Measurements from ENCODE around the gene UNC93B1.
"Not testable (repeated sequence)": the region's sequence is repeated elsewhere in the genome, so short reads cannot be mapped to it uniquely, and the experiment has no call there.

UNC93B1 gene

DNA sequence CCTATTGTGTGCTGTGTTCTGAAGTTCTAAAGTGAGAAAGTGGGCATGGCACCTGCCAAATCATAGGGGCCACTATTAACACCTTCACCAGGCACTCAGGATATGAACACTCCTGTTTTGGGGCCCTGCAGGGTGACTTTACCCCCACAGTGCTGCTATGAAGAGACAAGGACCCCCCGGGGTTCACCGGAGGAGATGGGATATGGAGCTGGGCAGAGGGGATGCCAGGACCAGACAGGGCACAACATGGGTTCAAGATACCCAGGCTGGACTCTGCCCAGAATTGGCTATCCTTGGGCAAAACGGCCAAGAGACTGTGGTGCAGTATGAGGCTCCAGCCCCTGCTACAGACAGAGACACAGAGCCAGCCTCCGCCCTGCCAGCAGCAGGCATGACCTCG lies 9.5 kb downstream of the UNC93B1 start:
- DNase-seq: not testable (repeated sequence)

DNA sequence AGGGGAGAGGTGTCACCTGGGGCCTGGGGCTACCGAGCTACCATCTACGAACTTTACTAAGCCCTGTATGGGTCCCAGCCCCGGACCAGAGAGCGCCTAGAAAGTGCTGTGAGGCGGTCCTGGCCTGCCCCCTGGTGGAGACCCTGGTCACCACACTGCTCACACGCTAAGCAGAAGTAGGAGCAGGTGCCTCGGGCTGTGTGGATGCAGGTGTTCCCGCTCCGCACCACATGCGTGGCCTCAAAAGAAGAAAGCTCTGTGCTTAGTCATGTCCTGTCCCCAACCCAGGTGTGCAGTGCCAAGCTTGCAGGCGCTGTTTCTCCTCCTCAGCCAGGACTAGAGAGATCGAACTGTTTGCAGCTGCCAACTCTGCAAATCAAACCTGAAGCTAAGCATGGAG lies 10.1 kb downstream of the UNC93B1 start:
- DNase-seq: peak in 4 of 51 donors; percentile 1 to 33 (median 19)

DNA sequence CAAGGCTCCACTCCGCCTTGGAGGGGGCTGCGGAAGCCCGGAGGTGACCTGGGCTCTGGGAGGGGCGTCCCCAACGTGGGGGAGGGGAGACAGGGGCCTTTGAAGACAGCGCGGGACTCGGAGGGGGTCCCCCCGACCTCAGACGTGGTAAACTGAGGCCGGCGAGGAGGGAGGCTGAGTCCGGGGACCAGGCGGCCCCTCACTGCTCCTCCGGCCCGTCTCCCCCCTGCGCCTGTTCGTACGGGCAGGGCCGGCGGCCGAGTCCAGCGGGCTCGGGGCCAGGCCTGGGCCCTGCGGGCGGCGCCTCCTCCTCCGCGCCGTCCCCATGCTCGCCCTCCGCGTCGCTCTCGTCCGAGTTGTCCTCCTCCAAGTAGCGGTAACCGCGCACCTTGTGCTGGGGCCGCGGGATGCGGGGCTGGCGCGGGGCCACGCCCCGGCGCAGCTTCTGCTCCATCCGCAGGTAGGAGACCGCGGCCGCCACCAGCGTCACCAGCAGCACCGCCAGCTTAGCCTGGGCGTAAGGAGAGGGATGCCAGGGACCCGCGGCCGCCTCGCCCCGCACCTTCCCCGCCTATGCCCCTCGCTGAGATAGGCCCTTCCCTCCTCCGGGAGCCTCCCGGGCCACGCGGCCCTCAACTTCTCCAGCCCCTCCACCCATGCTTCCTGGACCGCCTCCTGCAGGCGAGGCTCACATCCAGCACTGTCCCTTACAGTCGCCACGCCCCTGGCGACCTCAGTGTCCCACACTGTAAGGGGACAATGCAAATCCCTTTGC lies 12.4 kb downstream of the UNC93B1 start:
- DNase-seq: not testable (repeated sequence)

DNA sequence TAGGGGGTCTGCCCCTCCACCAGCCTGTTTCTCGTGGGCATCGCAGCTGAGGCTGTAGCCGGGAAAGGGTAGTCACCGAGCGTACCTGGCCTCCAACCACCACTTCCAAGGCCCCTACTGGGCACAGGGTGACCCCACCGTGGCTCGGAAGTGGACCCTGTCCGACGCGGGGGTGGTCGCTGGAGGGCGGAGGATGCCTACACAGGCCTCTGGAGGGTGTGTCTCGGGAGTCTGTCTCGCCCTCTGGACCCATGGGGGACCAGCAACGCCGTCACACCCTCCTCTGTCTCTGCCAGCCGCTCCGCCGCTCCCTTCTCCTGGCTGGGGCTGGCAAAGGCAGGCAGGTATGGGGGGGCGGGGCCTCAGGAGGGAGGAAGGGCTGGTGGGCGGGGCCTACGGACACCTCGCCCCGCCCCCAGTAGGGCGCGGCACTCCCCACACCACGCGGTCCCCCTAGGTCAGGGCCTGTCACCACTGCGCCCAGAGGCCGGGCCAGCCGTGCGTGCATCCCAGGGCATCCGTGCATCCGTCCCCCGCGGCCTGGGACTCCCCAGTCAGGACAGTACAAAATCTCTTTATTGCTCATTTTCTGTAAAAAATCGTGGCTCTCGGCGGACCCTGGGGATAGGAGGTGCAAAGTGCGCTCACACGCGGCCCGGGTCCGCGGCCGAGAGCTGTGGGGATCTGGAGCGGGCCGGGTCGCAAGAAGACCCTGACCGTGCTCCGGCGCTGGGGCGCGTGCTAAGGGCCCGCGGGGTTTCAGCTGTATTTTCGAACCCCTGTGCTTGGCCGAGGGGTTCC lies 13.2 kb downstream of the UNC93B1 start:
- DNase-seq: not testable (repeated sequence)

DNA sequence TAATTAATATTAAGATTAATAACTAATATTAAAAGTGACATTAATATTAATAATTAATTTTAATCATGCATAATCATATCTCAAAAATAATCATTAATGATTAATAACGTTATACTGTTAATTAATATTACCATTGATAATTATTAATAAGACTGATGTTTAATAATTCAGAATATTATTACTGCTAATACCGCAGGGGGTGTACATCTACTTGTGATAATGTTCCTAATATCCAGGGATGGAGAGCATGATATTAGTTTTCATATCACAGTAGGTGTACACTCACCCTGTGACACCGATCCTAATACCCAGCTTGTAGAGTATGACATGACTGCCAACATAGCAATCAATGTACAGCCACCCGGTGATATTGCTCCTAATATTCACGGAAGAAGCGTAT lies 18.6 kb downstream of the UNC93B1 start:
- not testable (repeated sequence) for DNase-seq

DNA sequence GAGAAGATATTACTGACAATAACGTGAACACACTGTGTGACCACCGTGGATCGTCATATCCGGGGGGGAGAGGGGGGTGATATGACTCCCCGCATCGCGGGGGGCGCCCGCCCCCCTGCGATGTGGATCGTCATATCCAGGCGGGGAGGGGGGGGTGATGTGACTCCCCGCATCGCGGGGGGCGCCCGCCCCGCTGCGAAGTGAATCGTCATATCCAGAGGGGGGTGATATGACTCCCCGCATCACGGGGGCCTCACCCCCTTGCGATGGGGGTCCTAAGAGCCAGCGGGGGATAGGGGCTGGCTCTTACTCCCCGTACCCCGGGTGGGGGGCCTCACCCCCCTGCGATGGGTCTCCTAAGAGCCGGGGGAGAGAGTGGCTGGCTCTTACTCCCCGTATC lies 19.9 kb downstream of the UNC93B1 start:
- DNase-seq: no peak

DNA sequence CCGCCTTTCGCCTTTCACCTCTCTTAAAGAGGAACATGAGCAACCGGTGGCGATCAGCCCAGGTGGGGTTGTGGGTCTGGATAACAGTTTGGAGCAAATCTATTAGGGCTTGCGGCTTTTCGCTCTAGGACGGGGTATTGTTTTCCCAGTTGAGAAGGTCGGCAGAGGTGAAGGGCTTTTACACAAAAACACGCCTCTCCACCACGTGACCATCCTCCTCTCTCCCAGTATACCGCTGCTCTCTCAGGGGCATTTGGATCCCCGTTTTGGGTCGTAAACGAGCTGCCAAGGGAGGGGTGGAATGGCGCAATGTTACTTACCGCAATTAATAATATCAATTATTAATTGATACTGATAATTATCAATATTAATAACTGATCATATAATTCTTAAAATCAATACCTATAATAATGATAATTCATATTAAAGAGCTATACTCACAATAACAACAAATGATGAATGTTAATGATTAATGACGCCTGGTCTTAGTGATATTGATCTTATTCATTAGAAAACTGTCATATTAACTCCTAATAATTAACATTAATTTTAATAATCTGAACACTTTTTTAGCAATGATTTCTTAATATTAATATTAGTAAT lies 21.5 kb downstream of the UNC93B1 start:
- not testable (repeated sequence) for DNase-seq

DNA sequence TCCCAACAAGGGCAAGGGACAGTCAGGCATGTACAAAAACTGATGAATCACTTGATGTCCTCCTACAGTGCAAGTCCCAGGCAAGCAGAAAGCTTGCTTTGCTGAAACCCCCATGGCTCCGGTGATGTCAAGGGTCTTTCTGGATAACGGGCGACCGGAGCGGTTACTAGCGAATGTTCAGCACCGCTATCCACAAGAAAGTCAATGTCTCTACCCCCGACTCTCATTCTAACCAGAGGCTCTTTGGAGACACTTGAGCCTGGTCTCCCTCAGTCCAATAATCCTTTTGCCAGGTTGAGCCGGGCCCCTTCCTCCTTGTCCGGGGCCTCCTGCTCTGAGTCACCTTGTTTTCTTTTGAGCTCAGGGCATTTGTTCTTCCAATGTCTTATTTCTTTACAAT lies 22.7 kb downstream of the UNC93B1 start:
- not testable (repeated sequence) for DNase-seq

DNA sequence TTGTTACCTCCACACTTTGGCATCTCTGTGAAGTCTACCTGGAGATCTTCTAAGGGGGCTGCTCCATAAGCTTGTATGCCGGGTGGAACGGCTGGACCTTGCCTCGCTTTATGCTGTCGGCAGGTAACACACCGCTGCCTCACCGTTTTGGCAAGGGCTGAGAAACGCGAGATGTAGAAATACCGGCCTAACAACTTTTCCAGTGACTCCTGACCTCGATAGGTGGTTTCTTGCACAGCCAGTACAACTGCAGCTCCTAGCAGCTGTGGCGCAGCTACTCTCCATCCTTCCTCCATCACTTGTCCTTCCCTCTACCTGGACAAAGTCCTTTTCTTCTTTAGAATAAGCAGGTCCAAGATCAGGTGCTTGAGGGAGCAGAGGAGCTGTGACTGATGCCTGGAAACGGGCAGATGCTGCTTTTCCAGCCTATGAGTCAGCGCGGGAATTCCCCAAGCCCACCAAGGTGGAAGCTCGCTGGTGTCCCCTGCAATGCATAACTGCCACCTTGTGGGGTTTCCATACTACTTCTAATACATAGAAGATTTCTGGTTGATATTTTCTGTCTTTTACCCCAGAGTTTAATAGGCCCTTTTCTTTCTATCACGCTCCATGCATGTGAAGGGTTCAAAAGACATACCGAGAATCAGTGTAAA lies 25.0 kb downstream of the UNC93B1 start:
- not testable (repeated sequence) for DNase-seq

DNA sequence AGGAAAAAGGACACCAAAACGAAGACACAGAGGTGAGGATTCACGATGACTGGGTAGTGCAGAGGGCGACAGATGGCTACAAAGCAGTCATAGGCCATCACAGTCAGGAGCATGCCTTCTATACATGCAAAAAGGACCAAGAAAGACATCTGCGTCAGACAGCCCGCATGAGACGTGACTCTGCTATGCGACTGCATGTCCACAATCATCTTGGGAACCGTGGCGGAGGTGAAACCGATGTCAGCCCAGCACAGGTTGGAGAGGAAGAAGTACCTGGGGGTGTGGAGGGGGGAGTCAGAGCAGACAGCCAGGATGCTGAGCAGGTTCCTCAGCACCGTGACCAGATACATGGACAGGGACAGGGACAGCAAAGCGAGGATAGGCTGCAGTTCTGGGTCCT lies 29.2 kb downstream of the UNC93B1 start:
- DNase-seq: not testable (repeated sequence)

DNA sequence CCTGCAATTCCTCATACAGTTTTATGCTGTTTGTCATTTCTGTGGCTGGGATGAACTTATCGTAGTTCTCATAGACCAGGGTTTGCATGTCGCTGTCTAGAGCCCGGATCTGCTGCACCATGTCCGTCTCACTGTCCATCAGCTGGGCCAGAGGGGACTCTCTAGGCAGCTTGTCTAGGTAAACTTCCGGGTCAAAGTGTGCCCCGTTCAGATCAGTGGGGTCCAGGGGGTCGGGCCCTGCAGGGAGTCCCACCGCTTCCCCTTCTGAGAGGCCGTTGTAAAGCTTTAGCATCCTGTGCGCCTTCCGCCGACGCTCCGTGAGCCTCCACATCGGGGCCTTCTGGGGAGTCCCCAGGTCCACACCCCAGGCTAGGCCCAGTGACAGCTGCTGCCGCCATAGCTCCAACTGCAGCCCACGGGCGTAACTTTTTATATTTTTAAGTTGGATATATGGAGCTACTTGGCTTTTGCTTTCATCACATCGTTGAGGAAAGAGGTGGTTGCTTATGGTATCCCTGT lies 38.0 kb downstream of the UNC93B1 start:
- DNase-seq: not testable (repeated sequence)

DNA sequence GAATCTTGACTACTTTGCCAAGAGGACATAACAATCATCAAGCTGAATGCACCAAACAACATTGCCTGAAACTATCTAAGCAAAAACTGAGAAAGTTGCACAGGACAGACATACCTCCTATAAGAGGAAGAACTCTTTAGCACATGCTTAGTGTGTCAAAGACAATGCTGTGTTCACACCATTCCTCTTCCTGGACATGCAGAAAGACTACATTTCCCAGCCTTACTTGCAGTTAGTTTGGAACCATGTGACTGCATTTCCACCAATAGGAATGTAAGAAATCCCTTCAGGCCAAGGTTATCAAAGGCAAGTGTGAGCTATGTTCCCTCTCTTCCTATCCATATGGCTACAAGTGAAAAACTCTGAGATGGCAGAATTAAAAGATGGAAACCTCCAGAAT lies 39.2 kb downstream of the UNC93B1 start:
- not testable (repeated sequence) for DNase-seq

DNA sequence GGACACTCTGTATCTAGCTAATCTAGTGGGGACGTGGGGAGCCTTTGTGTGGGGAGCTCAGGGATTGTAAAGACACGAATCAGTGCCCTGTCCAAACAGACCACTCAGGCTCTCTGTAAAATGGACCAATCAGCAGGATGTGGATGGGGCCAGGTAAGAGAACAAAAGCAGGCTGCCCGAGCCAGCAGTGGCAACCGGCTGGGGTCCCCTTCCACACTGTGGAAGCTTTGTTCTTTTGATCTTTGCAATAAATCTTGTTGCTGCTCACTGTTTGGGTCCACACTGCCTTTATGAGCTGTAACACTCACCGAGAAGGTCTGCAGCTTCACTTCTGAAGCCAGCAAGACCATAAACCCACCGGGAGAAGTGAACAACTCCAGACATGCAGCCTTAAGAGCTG lies 40.0 kb downstream of the UNC93B1 start:
- DNase-seq: not testable (repeated sequence)

DNA sequence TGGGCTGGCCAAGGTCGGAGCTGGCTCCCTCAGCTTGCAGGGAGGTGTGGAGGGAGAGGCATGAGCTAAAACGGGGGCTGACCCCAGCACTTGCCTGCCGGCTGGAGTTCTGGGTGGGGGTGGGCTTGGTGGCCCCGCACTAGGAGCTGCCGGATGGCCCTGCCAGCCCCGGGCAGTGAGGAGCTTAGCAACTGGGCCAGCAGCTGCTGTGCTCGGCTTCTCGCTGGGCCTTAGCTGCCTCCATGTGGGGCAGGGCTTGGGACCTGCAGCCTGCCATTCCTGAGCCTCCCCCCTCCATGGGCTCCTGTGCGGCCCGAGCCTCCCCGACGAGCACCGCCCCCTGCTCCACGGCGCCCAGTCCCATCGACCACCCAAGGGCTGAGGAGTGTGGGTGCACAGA lies 40.7 kb downstream of the UNC93B1 start:
- not testable (repeated sequence) for DNase-seq

DNA sequence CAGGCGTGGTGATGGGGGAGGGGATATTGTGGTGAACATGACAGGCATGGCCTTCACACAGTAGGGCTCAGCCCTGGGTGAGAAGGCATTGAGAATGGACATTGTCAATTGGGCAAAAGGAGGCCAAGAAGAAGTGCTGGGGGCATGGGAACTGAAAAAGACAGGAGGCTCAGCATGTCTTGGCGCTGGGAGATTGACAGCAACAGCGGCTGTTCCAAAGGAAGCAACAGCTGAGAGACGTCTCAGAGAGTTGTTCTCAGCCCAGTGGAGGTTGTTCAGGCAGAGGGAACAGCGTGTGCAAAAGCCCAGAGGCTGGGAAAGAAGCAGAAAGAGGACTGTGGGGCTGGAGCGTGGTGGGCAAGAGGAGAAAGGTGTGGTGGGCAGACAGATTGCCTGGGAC lies 47.7 kb downstream of the UNC93B1 start:
- DNase-seq: not testable (repeated sequence)

DNA sequence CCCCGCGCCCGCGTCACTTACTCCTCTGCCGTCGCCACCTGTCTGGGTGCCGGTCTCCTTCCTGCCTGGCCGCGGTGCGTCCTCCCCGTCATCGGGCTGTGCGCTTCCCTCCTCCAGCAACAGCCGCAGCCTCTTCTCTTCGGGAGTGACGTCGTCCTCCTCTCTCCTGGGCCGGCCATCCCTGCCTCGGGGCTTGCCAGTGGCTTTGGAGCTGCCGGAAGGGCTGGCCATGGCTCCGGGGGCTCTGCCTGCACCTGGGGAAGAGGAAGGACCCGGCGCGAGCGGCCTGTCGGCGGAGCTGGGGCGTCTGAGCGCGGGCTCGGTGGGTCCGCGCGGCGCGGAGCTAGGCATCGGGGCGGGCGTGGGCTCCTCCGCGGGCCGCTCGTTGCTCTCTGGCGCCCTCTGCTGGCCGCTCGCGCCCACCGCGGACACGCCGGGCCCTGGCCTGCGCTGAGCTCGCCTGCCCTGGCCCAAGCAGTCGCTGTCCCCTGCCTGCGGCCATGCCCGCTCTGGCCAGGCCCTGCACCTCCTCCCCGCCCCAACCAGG lies 48.4 kb downstream of the UNC93B1 start:
- DNase-seq: peak in 47 of 51 donors; percentile 1 to 86 (median 39)

DNA sequence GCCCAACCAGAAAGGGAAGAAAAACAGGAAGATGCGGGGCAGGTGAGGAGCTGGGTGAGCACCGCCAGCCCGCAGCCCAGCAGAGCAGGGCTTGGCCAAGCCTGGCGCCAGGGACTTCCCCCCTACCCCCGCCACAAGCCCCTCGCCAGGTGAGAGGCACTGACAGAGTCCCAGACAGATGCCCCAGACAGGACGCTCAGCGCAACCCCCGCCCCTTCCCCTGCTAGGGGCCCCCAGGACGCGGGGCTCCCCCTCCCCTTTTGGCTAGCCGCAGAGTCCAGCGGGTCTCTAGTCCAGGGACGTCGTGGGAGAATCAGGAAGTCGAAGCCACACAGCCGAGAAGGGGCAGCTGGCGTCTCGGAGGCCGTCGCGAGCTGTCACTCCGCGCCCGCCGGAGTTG lies 48.9 kb downstream of the UNC93B1 start:
- not testable (repeated sequence) for DNase-seq

DNA sequence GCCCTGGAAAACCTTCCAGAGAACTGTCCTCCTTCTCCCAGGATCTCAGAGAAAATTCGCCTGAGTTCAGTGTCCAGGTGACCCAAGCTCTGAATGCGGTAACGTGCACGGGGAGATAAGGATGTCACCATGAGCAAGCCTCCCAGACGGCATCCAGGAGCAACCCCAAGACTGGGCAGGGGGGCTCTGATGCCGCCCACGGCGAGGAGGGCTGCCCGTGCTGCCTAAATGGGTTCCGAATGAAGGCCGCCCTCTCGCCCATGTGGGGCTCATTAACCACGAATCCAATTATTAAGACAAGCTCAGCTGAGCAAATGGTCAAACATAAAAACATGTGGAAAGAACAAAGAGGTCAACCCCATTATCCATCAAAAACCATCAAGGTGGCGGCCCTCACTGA lies 49.6 kb downstream of the UNC93B1 start:
- not testable (repeated sequence) for DNase-seq

DNA sequence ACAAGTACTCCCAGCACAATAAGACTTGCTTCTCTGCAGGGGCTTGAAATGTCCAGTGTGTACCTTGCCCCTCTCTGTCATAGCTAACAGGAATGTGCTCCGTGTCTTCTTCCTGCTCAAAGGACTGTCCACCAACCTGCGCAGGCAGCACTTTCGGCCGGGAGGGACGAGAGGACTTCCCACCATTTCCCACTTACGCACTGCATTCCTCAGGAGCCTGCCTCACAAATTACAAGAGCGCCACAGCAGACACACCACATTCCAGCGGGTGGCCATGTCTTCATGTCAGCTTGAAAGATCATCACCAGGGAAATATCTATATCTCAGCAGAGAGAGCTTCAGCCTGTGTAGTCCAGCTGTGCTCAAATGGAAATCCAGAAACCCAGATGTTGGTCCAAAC lies 53.2 kb downstream of the UNC93B1 start:
- not testable (repeated sequence) for DNase-seq

DNA sequence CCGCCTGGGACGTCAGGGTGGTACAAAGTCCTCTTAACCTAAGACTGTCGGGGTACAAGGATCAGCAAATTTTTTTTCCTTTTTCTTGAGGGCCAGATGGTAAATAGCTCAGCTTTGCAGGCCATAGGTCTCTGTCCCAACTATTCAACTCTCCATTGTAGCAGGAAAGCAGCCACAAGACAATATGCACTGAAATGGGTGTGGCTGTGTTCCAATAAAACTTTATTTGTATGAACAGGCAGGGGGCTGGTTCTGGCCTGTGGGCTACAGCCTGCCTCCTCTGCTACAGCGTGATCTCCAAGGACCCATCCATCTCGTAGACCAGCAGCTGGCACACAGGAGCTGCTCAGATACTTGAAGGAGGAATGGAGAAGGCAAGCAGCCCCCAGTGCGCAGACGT lies 56.1 kb downstream of the UNC93B1 start:
- not testable (repeated sequence) for DNase-seq

DNA sequence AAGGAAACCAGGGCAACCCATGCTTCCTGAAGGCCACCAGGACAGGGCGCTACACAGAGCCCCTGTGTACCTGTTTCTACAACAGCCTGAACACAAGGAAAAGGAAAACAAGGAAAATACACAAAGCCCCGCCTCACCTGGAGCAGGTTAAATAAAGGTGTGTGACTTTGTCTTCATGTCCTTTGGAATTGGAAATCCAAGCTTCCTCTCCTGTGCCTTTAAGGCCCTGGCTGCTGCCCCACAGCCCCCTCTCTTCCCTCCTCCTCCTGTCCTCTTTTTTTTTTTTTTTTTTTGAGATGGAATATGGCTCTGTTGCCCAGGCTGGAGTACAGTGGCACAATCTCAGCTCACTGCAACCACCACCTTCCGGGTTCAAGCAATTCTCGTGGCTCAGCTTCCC lies 57.5 kb downstream of the UNC93B1 start:
- not testable (repeated sequence) for DNase-seq
